HEK293 (cell line): ENCODE measurements around the gene THAP11.

Experiments
- KLF7 ChIP-seq: fragments of 450-650 bp; formaldehyde crosslinking; IDR thresholded peaks from 2 replicates; pipeline ENCODE4 v1.5.1; 2016; ENCODE audit warnings: missing biosample characterization, missing genetic modification characterization, borderline replicate concordance
- MZF1 ChIP-seq: fragments of 450-650 bp; formaldehyde crosslinking; IDR thresholded peaks from 2 replicates; pipeline ENCODE4 v1.5.1; 2017; ENCODE audit warnings: missing biosample characterization, missing genetic modification characterization, borderline replicate concordance
- SCRT1 ChIP-seq: fragments of 450-650 bp; formaldehyde crosslinking; IDR thresholded peaks from 2 replicates; pipeline ENCODE4 v1.5.1; 2016; ENCODE audit warnings: missing biosample characterization, missing genetic modification characterization, borderline replicate concordance
- SETDB1 ChIP-seq: IDR thresholded peaks from one replicate; pipeline ENCODE4 v1.6.1; 2017; ENCODE audit warnings: mild to moderate bottlenecking, low read length, moderate library complexity, mixed read lengths; ENCODE audit not compliant: insufficient read length
- WT1 ChIP-seq: fragments of 450-650 bp; formaldehyde crosslinking; IDR thresholded peaks from 2 replicates; pipeline ENCODE4 v1.5.1; 2016; ENCODE audit warnings: missing biosample characterization, missing genetic modification characterization
- ZBTB26 ChIP-seq: fragments of 450-650 bp; formaldehyde crosslinking; optimal IDR thresholded peaks from 2 replicates; pipeline ENCODE3; 2016; ENCODE audit warnings: missing biosample characterization, mild to moderate bottlenecking, missing genetic modification characterization
- ZNF112 ChIP-seq: fragments of 450-650 bp; formaldehyde crosslinking; IDR thresholded peaks from 2 replicates; pipeline ENCODE4 v1.5.0; 2017; ENCODE audit warnings: missing biosample characterization, missing genetic modification characterization
- ZNF138 ChIP-seq: fragments of 450-650 bp; formaldehyde crosslinking; IDR thresholded peaks from 2 replicates; pipeline ENCODE4 v1.5.1; 2016; ENCODE audit warnings: missing biosample characterization, missing genetic modification characterization, borderline replicate concordance
- ZNF174 ChIP-seq: fragments of 450-650 bp; formaldehyde crosslinking; IDR thresholded peaks from 2 replicates; pipeline ENCODE4 v1.5.0; 2017; ENCODE audit warnings: missing biosample characterization, mild to moderate bottlenecking, missing genetic modification characterization
- ZNF311 ChIP-seq: fragments of 450-650 bp; formaldehyde crosslinking; IDR thresholded peaks from 2 replicates; pipeline ENCODE4 v1.5.1; 2017; ENCODE audit warnings: missing biosample characterization, missing genetic modification characterization, borderline replicate concordance
- ZNF354C ChIP-seq: fragments of 450-650 bp; formaldehyde crosslinking; IDR thresholded peaks from 2 replicates; pipeline ENCODE4 v1.5.1; 2016; ENCODE audit warnings: missing biosample characterization, missing genetic modification characterization, low read depth, borderline replicate concordance
- ZNF404 ChIP-seq: fragments of 450-650 bp; formaldehyde crosslinking; IDR thresholded peaks from 2 replicates; pipeline ENCODE4 v1.5.1; 2017; ENCODE audit warnings: missing biosample characterization, missing genetic modification characterization
- ZNF426 ChIP-seq: fragments of 450-650 bp; formaldehyde crosslinking; IDR thresholded peaks from 2 replicates; pipeline ENCODE4 v1.5.1; 2017; ENCODE audit warnings: missing biosample characterization, missing genetic modification characterization, mild to moderate bottlenecking, inconsistent platforms, moderate library complexity
- ZNF433 ChIP-seq: fragments of 450-650 bp; formaldehyde crosslinking; IDR thresholded peaks from 2 replicates; pipeline ENCODE4 v1.5.1; 2016; ENCODE audit warnings: missing biosample characterization, missing genetic modification characterization, low read depth
- ZNF514 ChIP-seq: fragments of 450-650 bp; formaldehyde crosslinking; IDR thresholded peaks from 2 replicates; pipeline ENCODE4 v1.5.1; 2016; ENCODE audit warnings: missing biosample characterization, missing genetic modification characterization
- ZNF571 ChIP-seq: fragments of 450-650 bp; formaldehyde crosslinking; IDR thresholded peaks from 2 replicates; pipeline ENCODE4 v1.5.0; 2017; ENCODE audit warnings: missing biosample characterization, missing genetic modification characterization
- ZNF76 ChIP-seq: fragments of 450-650 bp; formaldehyde crosslinking; IDR thresholded peaks from 2 replicates; pipeline ENCODE4; 2016; ENCODE audit warnings: low read depth, missing biosample characterization, missing genetic modification characterization, borderline replicate concordance
- ZNF843 ChIP-seq: fragments of 450-650 bp; formaldehyde crosslinking; IDR thresholded peaks from 2 replicates; pipeline ENCODE4 v1.5.1; 2016; ENCODE audit warnings: missing biosample characterization, missing genetic modification characterization
- TF ChIP-seq, protein P1 (sequence below): fragments of 450-650 bp; formaldehyde crosslinking; conservative IDR thresholded peaks from 2 replicates; pipeline ENCODE4 v1.5.1; 2016; ENCODE audit warnings: low read depth, missing biosample characterization, missing genetic modification characterization
- TF ChIP-seq, protein P2 (sequence below): fragments of 450-650 bp; formaldehyde crosslinking; IDR thresholded peaks from 2 replicates; pipeline ENCODE4 v1.5.1; 2016; ENCODE audit warnings: missing biosample characterization, missing genetic modification characterization, borderline replicate concordance
- TF ChIP-seq, protein P3 (sequence below): fragments of 450-650 bp; formaldehyde crosslinking; IDR thresholded peaks from 2 replicates; pipeline ENCODE4 v1.5.1; 2016; ENCODE audit warnings: missing biosample characterization, missing genetic modification characterization, borderline replicate concordance
- TF ChIP-seq, protein P4 (sequence below): fragments of 450-650 bp; formaldehyde crosslinking; IDR thresholded peaks from 2 replicates; pipeline ENCODE4 v1.5.1; 2017; ENCODE audit warnings: missing biosample characterization, missing genetic modification characterization

THAP11 gene

GRCh38 chr16:67846320-67847063 is 4.4 kb downstream of the THAP11 start, which contains the start of gene NUTF2 (continued):
- TF ChIP-seq, protein P1, sequence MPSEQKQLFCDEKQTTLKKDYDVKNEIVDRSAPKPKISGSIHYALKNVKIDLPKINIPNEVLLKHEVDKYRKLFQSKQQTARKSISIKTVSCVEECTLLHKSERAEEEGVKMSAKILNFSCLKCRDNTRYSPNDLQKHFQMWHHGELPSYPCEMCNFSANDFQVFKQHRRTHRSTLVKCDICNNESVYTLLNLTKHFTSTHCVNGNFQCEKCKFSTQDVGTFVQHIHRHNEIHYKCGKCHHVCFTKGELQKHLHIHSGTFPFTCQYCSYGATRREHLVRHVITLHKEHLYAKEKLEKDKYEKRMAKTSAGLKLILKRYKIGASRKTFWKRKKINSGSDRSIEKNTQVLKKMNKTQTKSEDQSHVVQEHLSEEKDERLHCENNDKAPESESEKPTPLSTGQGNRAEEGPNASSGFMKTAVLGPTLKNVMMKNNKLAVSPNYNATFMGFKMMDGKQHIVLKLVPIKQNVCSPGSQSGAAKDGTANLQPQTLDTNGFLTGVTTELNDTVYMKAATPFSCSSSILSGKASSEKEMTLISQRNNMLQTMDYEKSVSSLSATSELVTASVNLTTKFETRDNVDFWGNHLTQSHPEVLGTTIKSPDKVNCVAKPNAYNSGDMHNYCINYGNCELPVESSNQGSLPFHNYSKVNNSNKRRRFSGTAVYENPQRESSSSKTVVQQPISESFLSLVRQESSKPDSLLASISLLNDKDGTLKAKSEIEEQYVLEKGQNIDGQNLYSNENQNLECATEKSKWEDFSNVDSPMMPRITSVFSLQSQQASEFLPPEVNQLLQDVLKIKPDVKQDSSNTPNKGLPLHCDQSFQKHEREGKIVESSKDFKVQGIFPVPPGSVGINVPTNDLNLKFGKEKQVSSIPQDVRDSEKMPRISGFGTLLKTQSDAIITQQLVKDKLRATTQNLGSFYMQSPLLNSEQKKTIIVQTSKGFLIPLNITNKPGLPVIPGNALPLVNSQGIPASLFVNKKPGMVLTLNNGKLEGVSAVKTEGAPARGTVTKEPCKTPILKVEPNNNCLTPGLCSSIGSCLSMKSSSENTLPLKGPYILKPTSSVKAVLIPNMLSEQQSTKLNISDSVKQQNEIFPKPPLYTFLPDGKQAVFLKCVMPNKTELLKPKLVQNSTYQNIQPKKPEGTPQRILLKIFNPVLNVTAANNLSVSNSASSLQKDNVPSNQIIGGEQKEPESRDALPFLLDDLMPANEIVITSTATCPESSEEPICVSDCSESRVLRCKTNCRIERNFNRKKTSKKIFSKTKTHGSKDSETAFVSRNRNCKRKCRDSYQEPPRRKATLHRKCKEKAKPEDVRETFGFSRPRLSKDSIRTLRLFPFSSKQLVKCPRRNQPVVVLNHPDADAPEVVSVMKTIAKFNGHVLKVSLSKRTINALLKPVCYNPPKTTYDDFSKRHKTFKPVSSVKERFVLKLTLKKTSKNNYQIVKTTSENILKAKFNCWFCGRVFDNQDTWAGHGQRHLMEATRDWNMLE (tag by site-specific recombination) = 0 out of 2 replicates have a peak, but pooled peaks have one; percentile 12
- no peak for TF ChIP-seq ZNF433 (tag by site-specific recombination)
- no peak for TF ChIP-seq SCRT1 (tag by site-specific recombination)
- TF ChIP-seq ZNF404 (tag by site-specific recombination) = no peak
- TF ChIP-seq ZNF354C (tag by site-specific recombination) = no peak
- TF ChIP-seq, protein P2, sequence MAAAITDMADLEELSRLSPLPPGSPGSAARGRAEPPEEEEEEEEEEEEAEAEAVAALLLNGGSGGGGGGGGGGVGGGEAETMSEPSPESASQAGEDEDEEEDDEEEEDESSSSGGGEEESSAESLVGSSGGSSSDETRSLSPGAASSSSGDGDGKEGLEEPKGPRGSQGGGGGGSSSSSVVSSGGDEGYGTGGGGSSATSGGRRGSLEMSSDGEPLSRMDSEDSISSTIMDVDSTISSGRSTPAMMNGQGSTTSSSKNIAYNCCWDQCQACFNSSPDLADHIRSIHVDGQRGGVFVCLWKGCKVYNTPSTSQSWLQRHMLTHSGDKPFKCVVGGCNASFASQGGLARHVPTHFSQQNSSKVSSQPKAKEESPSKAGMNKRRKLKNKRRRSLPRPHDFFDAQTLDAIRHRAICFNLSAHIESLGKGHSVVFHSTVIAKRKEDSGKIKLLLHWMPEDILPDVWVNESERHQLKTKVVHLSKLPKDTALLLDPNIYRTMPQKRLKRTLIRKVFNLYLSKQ (tag by site-specific recombination) = no peak
- TF ChIP-seq, protein P3, sequence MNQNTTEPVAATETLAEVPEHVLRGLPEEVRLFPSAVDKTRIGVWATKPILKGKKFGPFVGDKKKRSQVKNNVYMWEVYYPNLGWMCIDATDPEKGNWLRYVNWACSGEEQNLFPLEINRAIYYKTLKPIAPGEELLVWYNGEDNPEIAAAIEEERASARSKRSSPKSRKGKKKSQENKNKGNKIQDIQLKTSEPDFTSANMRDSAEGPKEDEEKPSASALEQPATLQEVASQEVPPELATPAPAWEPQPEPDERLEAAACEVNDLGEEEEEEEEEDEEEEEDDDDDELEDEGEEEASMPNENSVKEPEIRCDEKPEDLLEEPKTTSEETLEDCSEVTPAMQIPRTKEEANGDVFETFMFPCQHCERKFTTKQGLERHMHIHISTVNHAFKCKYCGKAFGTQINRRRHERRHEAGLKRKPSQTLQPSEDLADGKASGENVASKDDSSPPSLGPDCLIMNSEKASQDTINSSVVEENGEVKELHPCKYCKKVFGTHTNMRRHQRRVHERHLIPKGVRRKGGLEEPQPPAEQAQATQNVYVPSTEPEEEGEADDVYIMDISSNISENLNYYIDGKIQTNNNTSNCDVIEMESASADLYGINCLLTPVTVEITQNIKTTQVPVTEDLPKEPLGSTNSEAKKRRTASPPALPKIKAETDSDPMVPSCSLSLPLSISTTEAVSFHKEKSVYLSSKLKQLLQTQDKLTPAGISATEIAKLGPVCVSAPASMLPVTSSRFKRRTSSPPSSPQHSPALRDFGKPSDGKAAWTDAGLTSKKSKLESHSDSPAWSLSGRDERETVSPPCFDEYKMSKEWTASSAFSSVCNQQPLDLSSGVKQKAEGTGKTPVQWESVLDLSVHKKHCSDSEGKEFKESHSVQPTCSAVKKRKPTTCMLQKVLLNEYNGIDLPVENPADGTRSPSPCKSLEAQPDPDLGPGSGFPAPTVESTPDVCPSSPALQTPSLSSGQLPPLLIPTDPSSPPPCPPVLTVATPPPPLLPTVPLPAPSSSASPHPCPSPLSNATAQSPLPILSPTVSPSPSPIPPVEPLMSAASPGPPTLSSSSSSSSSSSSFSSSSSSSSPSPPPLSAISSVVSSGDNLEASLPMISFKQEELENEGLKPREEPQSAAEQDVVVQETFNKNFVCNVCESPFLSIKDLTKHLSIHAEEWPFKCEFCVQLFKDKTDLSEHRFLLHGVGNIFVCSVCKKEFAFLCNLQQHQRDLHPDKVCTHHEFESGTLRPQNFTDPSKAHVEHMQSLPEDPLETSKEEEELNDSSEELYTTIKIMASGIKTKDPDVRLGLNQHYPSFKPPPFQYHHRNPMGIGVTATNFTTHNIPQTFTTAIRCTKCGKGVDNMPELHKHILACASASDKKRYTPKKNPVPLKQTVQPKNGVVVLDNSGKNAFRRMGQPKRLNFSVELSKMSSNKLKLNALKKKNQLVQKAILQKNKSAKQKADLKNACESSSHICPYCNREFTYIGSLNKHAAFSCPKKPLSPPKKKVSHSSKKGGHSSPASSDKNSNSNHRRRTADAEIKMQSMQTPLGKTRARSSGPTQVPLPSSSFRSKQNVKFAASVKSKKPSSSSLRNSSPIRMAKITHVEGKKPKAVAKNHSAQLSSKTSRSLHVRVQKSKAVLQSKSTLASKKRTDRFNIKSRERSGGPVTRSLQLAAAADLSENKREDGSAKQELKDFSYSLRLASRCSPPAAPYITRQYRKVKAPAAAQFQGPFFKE (tag by site-specific recombination) = no peak
- no peak for TF ChIP-seq MZF1 (tag by site-specific recombination)
- TF ChIP-seq ZNF112 (tag by site-specific recombination) = no peak
- TF ChIP-seq ZNF138 = no peak
- no peak for TF ChIP-seq ZNF514 (tag by site-specific recombination)
- peak; percentile 99 for TF ChIP-seq ZNF76
- TF ChIP-seq ZNF311 (tag by site-specific recombination) = no peak
- peak; percentile 88; the same call in 1 of the 2 replicates for TF ChIP-seq KLF7 (tag by site-specific recombination)
- peak; percentile 53; the same call in 1 of the 2 replicates for TF ChIP-seq WT1
- peak; percentile 72 for TF ChIP-seq ZNF843 (tag by site-specific recombination)
- no peak for TF ChIP-seq ZNF426 (tag by site-specific recombination)
- TF ChIP-seq ZNF174 (tag by site-specific recombination) = no peak
- TF ChIP-seq ZBTB26 (tag by site-specific recombination) = peak; percentile 88
- no peak for TF ChIP-seq SETDB1
- no peak for TF ChIP-seq ZNF571 (tag by site-specific recombination)
- TF ChIP-seq, protein P4, sequence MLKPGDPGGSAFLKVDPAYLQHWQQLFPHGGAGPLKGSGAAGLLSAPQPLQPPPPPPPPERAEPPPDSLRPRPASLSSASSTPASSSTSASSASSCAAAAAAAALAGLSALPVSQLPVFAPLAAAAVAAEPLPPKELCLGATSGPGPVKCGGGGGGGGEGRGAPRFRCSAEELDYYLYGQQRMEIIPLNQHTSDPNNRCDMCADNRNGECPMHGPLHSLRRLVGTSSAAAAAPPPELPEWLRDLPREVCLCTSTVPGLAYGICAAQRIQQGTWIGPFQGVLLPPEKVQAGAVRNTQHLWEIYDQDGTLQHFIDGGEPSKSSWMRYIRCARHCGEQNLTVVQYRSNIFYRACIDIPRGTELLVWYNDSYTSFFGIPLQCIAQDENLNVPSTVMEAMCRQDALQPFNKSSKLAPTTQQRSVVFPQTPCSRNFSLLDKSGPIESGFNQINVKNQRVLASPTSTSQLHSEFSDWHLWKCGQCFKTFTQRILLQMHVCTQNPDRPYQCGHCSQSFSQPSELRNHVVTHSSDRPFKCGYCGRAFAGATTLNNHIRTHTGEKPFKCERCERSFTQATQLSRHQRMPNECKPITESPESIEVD (tag by site-specific recombination) = no peak
